ENCODE measurements around the gene SLC2A10. TPM values are rescaled to one million over a fixed set of nuclear protein-coding genes. Genes with fewer than 3 reads are reported as not detected.

Gene SLC2A10
- total RNA-seq, 4 donors from 2014 or later, result 10.0 to 20.1 (median 11.5) TPM

Other genes with a start within 250 kb of the SLC2A10 start
- gene ZNF334, start 196.1 kb upstream of the SLC2A10 start, total RNA-seq, result 1 to 10 TPM in 2 of 4 donors, under 1 TPM in 2; 0.54 to 6.5 (median 1.1) TPM
- not detected for gene OCSTAMP, start 159.0 kb upstream of the SLC2A10 start, total RNA-seq
- 1 to 10 TPM in 1 of 4 donors, under 1 TPM in 3; 0.62 to 1.6 (median 0.80) TPM for gene SLC13A3, start 58.2 kb upstream of the SLC2A10 start, total RNA-seq
- gene TP53RK, start 20.2 kb upstream of the SLC2A10 start, total RNA-seq, result 10 to 100 TPM; 14.6 to 21.3 (median 18.7) TPM
- gene EYA2, start 185.2 kb downstream of the SLC2A10 start, total RNA-seq, result 1 to 10 TPM in 2 of 4 donors, under 1 TPM in 2; 0.47 to 4.1 (median 2.2) TPM

Measured in gastroesophageal sphincter (tissue), 4 donors.